ENCODE results near the gene KLHDC7B.
A peak's percentile ranks its signal among the peaks of the same experiment; 100 is the strongest.

Gene KLHDC7B

DNA sequence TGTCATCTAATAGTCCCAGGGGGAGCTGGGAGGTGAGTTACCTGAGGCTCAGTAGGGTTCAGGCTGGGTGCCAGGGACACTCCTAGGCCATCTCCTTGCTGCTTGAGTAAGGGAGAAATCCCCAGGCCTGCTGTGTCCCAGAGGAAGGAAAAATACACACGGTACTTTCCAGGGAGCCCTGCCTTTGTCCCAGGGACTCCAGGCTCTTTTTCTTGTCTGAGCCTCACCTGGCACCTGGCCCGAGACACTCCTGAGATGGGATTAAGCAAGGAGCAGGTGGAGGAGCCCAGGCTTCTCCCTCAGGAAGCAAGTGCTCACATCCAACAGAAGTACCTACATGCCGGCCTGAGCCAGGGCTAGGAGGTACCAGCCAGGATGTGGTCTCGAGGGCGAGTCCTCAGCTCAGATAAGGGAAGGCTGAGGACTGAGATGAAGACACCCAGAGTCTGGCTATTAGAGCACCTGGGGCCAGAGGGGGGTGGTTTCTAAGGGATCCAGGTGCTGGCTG is 899 bp upstream of the KLHDC7B start:
- peak; percentile 44 for DNase-seq (ENCODE audit: low spot score)
- TF ChIP-seq, protein P1, sequence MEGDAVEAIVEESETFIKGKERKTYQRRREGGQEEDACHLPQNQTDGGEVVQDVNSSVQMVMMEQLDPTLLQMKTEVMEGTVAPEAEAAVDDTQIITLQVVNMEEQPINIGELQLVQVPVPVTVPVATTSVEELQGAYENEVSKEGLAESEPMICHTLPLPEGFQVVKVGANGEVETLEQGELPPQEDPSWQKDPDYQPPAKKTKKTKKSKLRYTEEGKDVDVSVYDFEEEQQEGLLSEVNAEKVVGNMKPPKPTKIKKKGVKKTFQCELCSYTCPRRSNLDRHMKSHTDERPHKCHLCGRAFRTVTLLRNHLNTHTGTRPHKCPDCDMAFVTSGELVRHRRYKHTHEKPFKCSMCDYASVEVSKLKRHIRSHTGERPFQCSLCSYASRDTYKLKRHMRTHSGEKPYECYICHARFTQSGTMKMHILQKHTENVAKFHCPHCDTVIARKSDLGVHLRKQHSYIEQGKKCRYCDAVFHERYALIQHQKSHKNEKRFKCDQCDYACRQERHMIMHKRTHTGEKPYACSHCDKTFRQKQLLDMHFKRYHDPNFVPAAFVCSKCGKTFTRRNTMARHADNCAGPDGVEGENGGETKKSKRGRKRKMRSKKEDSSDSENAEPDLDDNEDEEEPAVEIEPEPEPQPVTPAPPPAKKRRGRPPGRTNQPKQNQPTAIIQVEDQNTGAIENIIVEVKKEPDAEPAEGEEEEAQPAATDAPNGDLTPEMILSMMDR (IDR thresholded peaks at IDR 0.05; ENCODE audit: extremely low read depth, insufficient read depth, missing control alignments), result no peak
- in situ Hi-C loops (cut with MboI; ENCODE audit: low pct_unique_long_range_greater_than_20kb, low sequenced_read_pairs, unreplicated experiment), result no loop called here

DNA sequence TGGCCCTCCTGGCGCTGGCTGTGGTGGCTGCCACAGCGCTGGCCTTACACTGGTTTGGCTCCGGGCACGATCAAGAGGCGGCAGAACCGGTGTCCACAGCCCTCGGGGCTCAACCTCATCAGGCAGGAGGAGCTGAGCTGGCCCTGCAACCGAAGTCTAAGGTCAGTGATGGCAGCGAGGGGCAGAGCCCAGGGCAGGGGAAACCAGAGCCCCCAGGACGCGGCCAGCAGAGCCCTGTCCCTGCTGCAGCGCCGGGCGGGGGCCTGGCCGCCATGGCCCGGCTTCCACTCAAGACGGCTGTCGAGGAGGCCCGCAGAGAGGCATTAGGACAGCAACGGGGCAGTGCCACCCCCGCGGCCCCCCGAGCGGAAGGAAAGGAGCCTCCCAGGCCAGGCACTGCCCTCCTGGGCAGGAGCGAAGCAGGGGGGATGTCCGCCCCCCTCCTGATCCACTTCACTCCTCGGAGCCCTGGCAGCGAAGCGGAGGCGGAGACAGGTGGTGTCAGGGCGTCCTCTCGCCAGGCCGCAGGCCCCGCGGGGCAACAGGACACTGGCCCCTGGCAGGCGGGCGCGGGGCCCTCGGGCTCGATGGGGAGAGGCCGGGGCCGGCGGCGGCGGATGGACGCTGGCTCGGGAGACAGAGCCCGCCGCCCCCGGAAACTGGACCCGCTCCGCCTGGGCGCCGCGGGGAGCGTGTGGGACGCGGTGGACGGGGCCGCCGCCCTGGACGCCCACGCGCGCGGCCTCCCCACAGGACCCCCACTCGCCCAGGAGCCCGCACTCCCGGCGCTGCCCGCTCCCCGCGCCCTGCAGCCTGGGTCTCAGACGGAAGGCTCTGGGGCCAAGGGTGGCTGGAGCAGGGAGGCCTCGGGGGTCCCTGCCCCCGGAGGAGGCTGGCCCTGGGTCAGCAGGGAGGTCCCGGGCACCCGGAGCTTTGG is 895 bp downstream of the KLHDC7B start:
- peak; percentile 39 for DNase-seq (ENCODE audit: low spot score)
- in situ Hi-C loops (cut with MboI; ENCODE audit: low pct_unique_long_range_greater_than_20kb, low sequenced_read_pairs, unreplicated experiment), result no loop called here
- TF ChIP-seq, protein P1 (IDR thresholded peaks at IDR 0.05; ENCODE audit: extremely low read depth, insufficient read depth, missing control alignments), result no peak

- TF ChIP-seq, protein P1 (IDR thresholded peaks at IDR 0.05; ENCODE audit: extremely low read depth, insufficient read depth, missing control alignments), result no peak
- in situ Hi-C loops (cut with MboI; ENCODE audit: low pct_unique_long_range_greater_than_20kb, low sequenced_read_pairs, unreplicated experiment), result no loop called here
- peak; percentile 54 for DNase-seq (ENCODE audit: low spot score)
These were observed 1.7 kb downstream of the KLHDC7B start for GRCh38 chr22:50547263-50547985.

DNA sequence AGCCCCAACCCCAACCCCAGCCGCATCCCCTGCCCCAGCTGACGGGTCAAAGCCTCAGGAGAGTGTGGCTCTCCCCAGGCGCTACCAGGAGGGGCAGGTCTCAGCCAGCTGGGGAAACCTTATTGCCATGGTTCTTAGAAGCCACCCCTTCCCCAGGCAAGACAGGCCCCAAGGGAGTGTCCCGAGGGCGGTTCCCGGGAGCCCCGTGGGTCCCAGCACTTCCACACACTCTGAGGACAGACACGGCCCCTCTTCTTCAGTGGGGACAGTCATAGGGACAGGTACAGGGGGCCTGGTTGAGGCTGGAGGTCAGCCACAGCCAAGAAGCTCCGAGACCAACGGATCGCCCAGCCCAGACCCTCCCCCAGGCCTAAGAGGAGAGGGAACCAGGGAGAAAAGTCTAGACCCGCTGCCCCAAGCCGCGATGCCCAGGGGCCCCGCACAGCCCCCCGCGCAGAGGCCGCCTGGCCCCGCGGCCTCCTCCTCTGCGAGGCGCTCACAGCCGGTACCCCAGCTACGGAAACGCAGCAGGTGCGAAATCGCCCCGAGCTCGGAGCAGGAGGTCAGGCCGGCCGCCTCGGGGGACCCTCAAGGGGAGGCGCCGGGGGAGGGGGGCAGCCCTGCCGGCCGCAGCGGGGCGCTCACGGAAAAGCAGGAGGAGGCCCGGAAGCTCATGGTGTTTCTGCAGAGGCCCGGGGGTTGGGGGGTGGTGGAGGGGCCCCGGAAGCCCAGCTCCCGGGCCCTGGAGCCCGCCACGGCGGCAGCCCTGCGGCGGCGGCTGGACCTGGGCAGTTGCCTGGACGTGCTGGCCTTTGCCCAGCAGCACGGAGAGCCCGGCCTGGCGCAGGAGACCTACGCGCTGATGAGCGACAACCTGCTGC is 2.6 kb downstream of the KLHDC7B start:
- in situ Hi-C loops (cut with MboI; ENCODE audit: low pct_unique_long_range_greater_than_20kb, low sequenced_read_pairs, unreplicated experiment), result no loop called here
- TF ChIP-seq, protein P1 (IDR thresholded peaks at IDR 0.05; ENCODE audit: extremely low read depth, insufficient read depth, missing control alignments), result peak; percentile 35
- DNase-seq (ENCODE audit: low spot score), result peak; percentile 87

DNA sequence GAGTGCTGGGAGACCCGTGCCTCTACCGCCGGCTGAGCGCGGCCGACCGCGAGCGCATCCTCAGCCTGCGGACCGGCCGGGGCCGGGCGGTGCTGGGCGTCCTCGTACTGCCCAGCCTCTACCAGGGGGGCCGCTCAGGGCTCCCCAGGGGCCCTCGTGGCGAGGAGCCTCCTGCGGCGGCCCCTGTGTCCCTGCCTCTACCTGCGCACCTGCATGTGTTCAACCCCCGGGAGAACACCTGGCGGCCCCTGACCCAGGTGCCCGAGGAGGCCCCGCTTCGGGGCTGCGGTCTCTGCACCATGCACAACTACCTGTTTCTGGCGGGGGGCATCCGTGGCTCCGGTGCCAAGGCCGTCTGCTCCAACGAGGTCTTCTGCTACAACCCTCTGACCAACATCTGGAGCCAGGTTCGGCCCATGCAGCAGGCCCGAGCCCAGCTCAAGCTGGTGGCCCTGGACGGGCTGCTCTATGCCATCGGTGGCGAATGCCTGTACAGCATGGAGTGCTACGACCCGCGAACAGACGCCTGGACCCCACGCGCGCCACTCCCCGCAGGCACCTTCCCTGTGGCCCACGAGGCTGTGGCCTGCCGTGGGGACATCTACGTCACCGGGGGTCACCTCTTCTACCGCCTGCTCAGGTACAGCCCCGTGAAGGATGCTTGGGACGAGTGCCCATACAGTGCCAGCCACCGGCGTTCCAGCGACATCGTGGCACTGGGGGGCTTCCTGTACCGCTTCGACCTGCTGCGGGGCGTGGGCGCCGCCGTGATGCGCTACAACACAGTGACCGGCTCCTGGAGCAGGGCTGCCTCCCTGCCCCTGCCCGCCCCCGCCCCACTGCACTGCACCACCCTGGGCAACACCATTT is 3.5 kb downstream of the KLHDC7B start:
- TF ChIP-seq, protein P1 (IDR thresholded peaks at IDR 0.05; ENCODE audit: extremely low read depth, insufficient read depth, missing control alignments), result no peak
- in situ Hi-C loops (cut with MboI; ENCODE audit: low pct_unique_long_range_greater_than_20kb, low sequenced_read_pairs, unreplicated experiment), result no loop called here
- DNase-seq (ENCODE audit: low spot score), result no peak

Measured in GM13977 (cell line).